Effector memory CD8-positive, alpha-beta T cell (primary cell): ENCODE measurements around the gene NAE1.

ENCODE experiments used
- ATAC-seq: fragments of 150-1000 bp; cut with Tn5 transposase; replicated peaks from 2 replicates; pipeline ENCODE4 v1.10.0; 2021; ENCODE audit warnings: mild to moderate bottlenecking, moderate library complexity
- DNase-seq, 3 experiments: peaks; one replicate each; pipeline ENCODE4 v3.0.0; 2021
- H3K27ac Mint-ChIP-seq, 2 donors: one replicate each; pipeline ENCODE4 v1.8.0; 2022; ENCODE audit warnings: mild to moderate bottlenecking in 2 of 2, mixed read lengths in 2 of 2, moderate library complexity in 2 of 2
- H3K27me3 Mint-ChIP-seq, 2 donors: one replicate each; pipeline ENCODE4 v1.8.0; 2022; ENCODE audit warnings: mixed read lengths in 2 of 2
- H3K36me3 Mint-ChIP-seq: one replicate; pipeline ENCODE4 v1.8.0; 2022; ENCODE audit warnings: mild to moderate bottlenecking, moderate library complexity, mixed read lengths; ENCODE audit not compliant: insufficient read depth
- H3K4me1 Mint-ChIP-seq, 2 donors: one replicate each; pipeline ENCODE4 v1.8.0; 2022; ENCODE audit warnings: low read depth in 2 of 2, mixed read lengths in 2 of 2
- H3K4me3 Mint-ChIP-seq, 2 donors: one replicate each; pipeline ENCODE4 v1.8.0; 2022; ENCODE audit warnings: mild to moderate bottlenecking in 2 of 2, mixed read lengths in 2 of 2, moderate library complexity in 2 of 2
- H3K9me3 Mint-ChIP-seq, 2 donors: one replicate each; pipeline ENCODE4 v1.8.0; 2022; ENCODE audit warnings: mixed read lengths in 2 of 2

The NAE1 gene

GRCh38 chr16:66754819-66755218, 76.0 kb downstream of the NAE1 start:
- DNase-seq (no peak), ATAC-seq (no peak)
- Mint-ChIP-seq H3K27ac (no peak overlapping the region), H3K9me3 (no peaks in the 10 kb centered on the region), H3K27me3 (peaks cover 8 to 12% of the 10 kb centered on the region in 2 donors), H3K36me3 (peaks cover 6% of the 10 kb centered on the region), H3K4me3 (no peak overlapping the region), H3K4me1 (peaks cover 16 to 17% of the 10 kb centered on the region in 2 donors)

GRCh38 chr16:66754211-66754610, 76.6 kb downstream of the NAE1 start:
- Mint-ChIP-seq H3K9me3 (no peaks in the 10 kb centered on the region), H3K4me3 (no peak overlapping the region), H3K27ac (no peak overlapping the region), H3K36me3 (peaks cover 6% of the 10 kb centered on the region), H3K27me3 (peaks cover 8 to 12% of the 10 kb centered on the region in 2 donors), H3K4me1 (peaks cover 21 to 24% of the 10 kb centered on the region in 2 donors)
- DNase-seq: no peak
- ATAC-seq: no peak

- ATAC-seq (no peak), DNase-seq (no peak)
- Mint-ChIP-seq H3K9me3 (no peaks in the 10 kb centered on the region), H3K4me3 (no peak overlapping the region), H3K4me1 (peaks cover 30 to 32% of the 10 kb centered on the region in 2 donors), H3K27me3 (peaks cover 8 to 12% of the 10 kb centered on the region in 2 donors), H3K36me3 (peaks cover 19% of the 10 kb centered on the region), H3K27ac (no peak overlapping the region)
These were observed 77.8 kb downstream of the NAE1 start for GRCh38 chr16:66752958-66753357.
